ENCODE results near the gene DDAH2. TPM values are rescaled to one million over a fixed set of nuclear protein-coding genes. Genes with fewer than 3 reads are reported as not detected.
A peak's percentile ranks its signal among the peaks of the same experiment; 100 is the strongest.

Gene DDAH2
- total RNA-seq, 1 donor from 2014 or later = 142 TPM

GRCh38 chr6:31737315-31737990 is 8.4 kb upstream of the DDAH2 start:
- TF ChIP-seq, protein P1, sequence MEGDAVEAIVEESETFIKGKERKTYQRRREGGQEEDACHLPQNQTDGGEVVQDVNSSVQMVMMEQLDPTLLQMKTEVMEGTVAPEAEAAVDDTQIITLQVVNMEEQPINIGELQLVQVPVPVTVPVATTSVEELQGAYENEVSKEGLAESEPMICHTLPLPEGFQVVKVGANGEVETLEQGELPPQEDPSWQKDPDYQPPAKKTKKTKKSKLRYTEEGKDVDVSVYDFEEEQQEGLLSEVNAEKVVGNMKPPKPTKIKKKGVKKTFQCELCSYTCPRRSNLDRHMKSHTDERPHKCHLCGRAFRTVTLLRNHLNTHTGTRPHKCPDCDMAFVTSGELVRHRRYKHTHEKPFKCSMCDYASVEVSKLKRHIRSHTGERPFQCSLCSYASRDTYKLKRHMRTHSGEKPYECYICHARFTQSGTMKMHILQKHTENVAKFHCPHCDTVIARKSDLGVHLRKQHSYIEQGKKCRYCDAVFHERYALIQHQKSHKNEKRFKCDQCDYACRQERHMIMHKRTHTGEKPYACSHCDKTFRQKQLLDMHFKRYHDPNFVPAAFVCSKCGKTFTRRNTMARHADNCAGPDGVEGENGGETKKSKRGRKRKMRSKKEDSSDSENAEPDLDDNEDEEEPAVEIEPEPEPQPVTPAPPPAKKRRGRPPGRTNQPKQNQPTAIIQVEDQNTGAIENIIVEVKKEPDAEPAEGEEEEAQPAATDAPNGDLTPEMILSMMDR (IDR thresholded peaks at IDR 0.05; ENCODE audit: unreplicated experiment) = no peak
- H3K36me3 Mint-ChIP-seq = peaks cover 10% of the 10 kb centered on the region
- peaks cover 63% of the 10 kb centered on the region for H3K4me1 Mint-ChIP-seq
- DNase-seq (ENCODE audit: low spot score in 2 of 2, unreplicated experiment in 2 of 2) = no peak
- no peaks in the 10 kb centered on the region for H3K27me3 Mint-ChIP-seq (ENCODE audit: low read depth)
- peak overlapping the region; percentile 82 for H3K4me3 Mint-ChIP-seq
- H3K27ac Mint-ChIP-seq = peak overlapping the region; percentile 99
- H3K9me3 Mint-ChIP-seq = no peaks in the 10 kb centered on the region

DNA sequence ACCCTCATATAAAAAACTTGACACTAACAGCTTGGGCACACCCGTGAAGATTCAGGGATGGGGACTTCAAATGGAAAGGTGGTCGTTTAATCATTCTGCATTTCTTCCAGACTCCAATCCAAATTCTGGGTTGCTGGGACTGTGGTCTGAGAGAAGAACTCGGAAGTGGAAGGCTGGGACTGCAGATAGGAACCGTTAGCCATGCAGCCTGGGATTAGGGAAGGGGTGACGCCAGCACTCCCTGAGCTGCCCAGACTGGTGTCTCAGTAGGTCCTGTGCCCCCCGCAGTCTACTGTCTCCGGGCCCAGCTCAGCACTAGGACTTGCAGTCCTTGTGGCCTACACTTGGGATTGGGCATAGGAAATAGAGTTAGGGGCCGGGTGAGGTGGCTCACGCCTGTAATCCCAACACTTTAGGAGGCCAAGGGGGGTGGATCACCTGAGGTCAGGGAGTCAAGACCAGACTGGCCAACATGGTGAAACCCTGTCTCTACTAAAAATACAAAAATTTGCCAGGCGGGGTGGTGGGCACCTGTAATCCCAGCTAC is 7.7 kb upstream of the DDAH2 start:
- H3K27ac Mint-ChIP-seq = peak overlapping the region; percentile 99
- peaks cover 15% of the 10 kb centered on the region for H3K36me3 Mint-ChIP-seq
- no peaks in the 10 kb centered on the region for H3K9me3 Mint-ChIP-seq
- H3K27me3 Mint-ChIP-seq (ENCODE audit: low read depth) = no peaks in the 10 kb centered on the region
- TF ChIP-seq, protein P1 (IDR thresholded peaks at IDR 0.05; ENCODE audit: unreplicated experiment) = no peak
- no peak for DNase-seq (ENCODE audit: low spot score in 2 of 2, unreplicated experiment in 2 of 2)
- peak overlapping the region; percentile 82 for H3K4me3 Mint-ChIP-seq
- peaks cover 63% of the 10 kb centered on the region for H3K4me1 Mint-ChIP-seq

DNA sequence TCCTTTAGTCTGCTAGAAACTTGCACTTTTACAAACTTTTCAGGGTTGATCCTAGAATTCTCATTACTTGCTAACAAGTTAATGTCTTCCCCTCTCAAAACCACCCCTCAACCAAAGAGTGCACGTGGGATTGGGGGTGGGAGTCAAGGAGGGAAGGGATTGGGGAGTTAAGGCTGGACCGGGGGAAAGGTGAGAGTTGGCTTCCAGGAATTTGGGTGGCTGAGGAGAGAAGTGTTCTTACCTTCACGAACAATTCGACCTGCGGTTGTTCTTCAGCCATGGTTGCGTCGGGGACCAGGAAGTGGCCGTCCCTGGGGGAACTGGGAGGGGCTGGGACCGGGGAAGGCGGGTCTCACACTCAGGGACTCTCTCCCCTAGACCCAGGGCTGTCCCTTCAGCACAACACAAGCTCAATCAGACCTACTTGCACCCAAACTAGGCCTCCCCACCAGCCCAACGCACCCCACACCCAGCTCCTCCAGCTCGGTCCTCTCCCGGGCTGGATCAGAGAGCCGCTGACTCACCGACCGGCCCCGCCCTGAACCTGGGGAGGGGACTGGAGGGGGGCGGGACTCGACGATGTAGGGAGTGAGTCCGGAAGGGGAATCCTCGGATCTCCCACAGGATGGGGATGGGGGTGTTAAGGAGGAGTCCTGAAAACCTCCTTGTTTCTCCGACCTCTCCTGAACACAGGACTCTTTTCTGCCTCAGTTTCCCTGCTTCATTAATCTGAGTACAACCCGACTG is 7.1 kb upstream of the DDAH2 start, which contains the start of gene CLIC1:
CLIC1 (minus strand) TSS at position 510 of the 747 bp plus-strand sequence; CDS start at position 280, 230 bp downstream.
- Mint-ChIP-seq H3K27ac (peak within 1 kb of the TSS; percentile 99), H3K4me1 (peaks cover 63% of the 10 kb centered on the region), H3K36me3 (peaks cover 16% of the 10 kb centered on the region), H3K9me3 (no peaks in the 10 kb centered on the region), H3K27me3 (ENCODE audit: low read depth) (no peaks in the 10 kb centered on the region), H3K4me3 (peak within 1 kb of the TSS; percentile 82)
- TF ChIP-seq, protein P1 (IDR thresholded peaks at IDR 0.05; ENCODE audit: unreplicated experiment) = no peak
- peak; percentile 63 to 78 for DNase-seq (ENCODE audit: low spot score in 2 of 2, unreplicated experiment in 2 of 2)

DNA sequence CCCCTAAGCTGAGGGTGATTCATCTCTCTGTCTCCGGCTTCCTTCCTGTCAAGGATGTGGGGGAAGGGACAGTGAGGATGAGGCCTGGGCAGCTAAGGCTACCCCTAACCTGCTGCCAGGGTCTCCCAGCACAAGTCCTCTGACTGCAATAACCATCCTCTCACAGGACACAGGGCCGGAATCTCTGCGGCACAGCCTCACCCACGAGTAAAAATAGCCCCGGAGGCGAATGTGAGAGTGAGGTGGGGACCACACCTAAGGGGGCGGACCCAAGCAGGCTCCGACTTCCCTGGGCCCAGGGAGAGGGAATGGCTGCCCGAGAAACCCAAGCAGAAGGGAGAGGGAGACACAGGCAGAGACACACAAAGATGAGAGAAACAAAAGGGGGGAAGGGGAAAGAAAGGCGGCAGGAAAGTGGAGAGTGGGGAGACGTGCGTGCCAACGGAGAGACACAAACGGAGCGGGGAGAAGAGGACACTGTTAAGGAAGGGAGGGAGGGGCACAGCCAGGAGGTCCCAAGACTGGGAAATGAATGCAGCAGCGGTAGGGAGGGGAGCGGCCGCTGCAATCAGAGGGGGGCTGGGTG is 5.8 kb upstream of the DDAH2 start:
- H3K27me3 Mint-ChIP-seq (ENCODE audit: low read depth) = no peaks in the 10 kb centered on the region
- peaks cover 19% of the 10 kb centered on the region for H3K36me3 Mint-ChIP-seq
- TF ChIP-seq, protein P1 (IDR thresholded peaks at IDR 0.05; ENCODE audit: unreplicated experiment) = no peak
- no peaks in the 10 kb centered on the region for H3K9me3 Mint-ChIP-seq
- peak in 1 of 2 experiments; percentile 59 for DNase-seq (ENCODE audit: low spot score in 2 of 2, unreplicated experiment in 2 of 2)
- H3K4me1 Mint-ChIP-seq = peaks cover 59% of the 10 kb centered on the region
- H3K27ac Mint-ChIP-seq = peak overlapping the region; percentile 99
- H3K4me3 Mint-ChIP-seq = peak overlapping the region; percentile 82

GRCh38 chr6:31734247-31734820 is 5.2 kb upstream of the DDAH2 start:
- Mint-ChIP-seq H3K27ac (no peak overlapping the region), H3K4me1 (peaks cover 55% of the 10 kb centered on the region), H3K36me3 (peaks cover 19% of the 10 kb centered on the region), H3K4me3 (peak overlapping the region; percentile 82), H3K9me3 (no peaks in the 10 kb centered on the region), H3K27me3 (ENCODE audit: low read depth) (no peaks in the 10 kb centered on the region)
- DNase-seq (ENCODE audit: low spot score in 2 of 2, unreplicated experiment in 2 of 2) = no peak
- TF ChIP-seq, protein P1 (IDR thresholded peaks at IDR 0.05; ENCODE audit: unreplicated experiment) = no peak

All from mesothelial cell of epicardium (in vitro differentiated cells).